Measurements from ENCODE around the gene RNF19B.

The RNF19B gene

DNA sequence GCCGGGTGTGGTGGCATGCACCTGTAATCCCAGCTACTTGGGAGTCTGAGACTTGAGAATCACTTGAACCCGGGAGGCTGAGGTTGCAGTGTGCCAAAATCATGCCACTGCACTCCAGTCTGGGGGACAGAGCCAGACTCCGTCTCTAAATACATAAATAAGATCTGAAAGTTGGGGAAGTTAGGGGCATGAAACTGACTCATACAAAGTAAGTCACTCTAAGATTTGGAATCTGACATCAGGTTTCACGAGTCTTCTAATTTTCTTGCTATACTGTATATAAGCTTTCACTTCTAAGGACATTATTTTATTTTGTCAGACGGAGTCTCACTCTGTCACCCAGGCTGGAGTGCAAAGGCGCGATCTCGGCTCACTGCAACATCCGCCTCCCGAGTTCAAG lies 30.1 kb downstream of the RNF19B start:
- DNase-seq (ENCODE audit: insufficient read length) (no peak), FAIRE-seq (no peak)
- TF ChIP-seq POLR2AphosphoS5 (IDR thresholded peaks at IDR 0.05; ENCODE audit: low read depth, low read length): no peak
- no peak for TF ChIP-seq POLR2A (IDR thresholded peaks at IDR 0.05; ENCODE audit: low read depth, low read length)
- TF ChIP-seq TAF1 (IDR thresholded peaks at IDR 0.05; ENCODE audit: borderline replicate concordance, low read depth, low read length): no peak

DNA sequence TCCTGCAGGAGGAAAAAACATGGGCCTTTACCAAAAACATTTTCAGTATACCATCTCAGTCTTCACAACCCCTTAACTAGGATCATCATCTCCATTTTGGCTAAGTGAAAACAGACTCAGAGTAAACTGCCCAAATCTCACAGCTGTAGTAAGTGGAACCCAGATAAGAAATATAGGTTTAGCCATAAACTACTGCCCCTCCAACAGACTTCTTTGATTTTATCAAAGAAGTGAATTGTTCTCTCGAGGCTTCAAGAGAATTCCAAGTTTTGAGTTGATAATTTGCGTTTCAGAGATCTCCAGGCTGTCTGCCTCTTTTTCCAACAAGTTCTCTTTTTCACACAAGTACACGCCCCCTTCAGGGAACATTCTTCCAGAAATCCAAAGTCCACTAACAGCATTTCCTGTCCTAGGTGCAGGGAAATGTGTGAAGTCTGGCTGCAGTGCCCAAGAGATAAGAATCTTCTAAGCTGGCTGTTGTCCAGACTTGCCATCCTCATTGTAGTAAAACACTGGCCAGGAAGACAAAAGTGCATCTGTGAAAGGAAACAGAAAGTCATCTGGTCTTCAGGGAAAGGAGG lies 30.8 kb downstream of the RNF19B start:
- no peak for DNase-seq (ENCODE audit: insufficient read length)
- no peak for FAIRE-seq
- TF ChIP-seq POLR2A (IDR thresholded peaks at IDR 0.05; ENCODE audit: low read depth, low read length) (no peak), POLR2AphosphoS5 (IDR thresholded peaks at IDR 0.05; ENCODE audit: low read depth, low read length) (no peak), TAF1 (IDR thresholded peaks at IDR 0.05; ENCODE audit: borderline replicate concordance, low read depth, low read length) (no peak)

DNA sequence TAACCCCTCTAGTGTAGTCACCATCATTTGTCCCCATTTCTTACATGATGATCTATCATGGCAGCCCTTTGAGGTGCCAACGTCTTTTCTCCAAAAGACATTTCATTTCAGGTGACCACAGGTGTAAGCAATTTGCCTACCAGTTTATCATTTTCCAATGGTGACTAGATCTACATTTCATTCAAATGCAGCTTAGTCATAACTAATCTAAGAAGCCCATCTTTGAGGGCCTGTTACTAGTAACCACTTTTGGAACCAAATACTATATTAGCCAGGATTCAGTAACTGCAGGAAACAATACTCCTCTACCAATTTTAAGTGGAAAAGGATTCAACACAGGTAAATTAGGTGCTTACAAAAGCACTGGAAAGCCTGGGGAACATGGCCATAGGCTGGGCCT lies 32.8 kb downstream of the RNF19B start:
- no peak for TF ChIP-seq TAF1 (IDR thresholded peaks at IDR 0.05; ENCODE audit: borderline replicate concordance, low read depth, low read length)
- TF ChIP-seq POLR2AphosphoS5 (IDR thresholded peaks at IDR 0.05; ENCODE audit: low read depth, low read length): no peak
- no peak for TF ChIP-seq POLR2A (IDR thresholded peaks at IDR 0.05; ENCODE audit: low read depth, low read length)
- DNase-seq (ENCODE audit: insufficient read length): no peak
- FAIRE-seq: no peak

DNA sequence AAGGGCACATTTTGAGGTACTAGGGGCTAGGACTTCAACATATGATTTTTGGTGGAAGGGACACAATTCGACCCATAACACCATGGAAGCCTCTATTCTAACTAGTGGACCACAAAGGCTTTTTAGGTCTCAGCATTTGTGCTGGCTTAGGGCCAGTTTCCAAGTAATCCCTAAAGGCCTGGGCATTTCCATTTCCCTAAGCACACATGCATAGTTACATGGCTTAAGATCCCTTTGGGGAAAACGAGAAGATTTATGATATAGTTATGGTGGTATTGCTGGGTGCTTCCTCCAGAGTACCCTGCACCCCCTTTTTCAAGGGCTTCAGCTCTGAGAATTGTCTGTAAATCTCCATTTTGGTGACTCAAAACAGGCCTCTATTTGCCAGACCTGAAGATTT lies 35.2 kb downstream of the RNF19B start:
- DNase-seq (ENCODE audit: insufficient read length) (no peak), FAIRE-seq (no peak)
- TF ChIP-seq TAF1 (IDR thresholded peaks at IDR 0.05; ENCODE audit: borderline replicate concordance, low read depth, low read length) (no peak), POLR2AphosphoS5 (IDR thresholded peaks at IDR 0.05; ENCODE audit: low read depth, low read length) (no peak), POLR2A (IDR thresholded peaks at IDR 0.05; ENCODE audit: low read depth, low read length) (no peak)

DNA sequence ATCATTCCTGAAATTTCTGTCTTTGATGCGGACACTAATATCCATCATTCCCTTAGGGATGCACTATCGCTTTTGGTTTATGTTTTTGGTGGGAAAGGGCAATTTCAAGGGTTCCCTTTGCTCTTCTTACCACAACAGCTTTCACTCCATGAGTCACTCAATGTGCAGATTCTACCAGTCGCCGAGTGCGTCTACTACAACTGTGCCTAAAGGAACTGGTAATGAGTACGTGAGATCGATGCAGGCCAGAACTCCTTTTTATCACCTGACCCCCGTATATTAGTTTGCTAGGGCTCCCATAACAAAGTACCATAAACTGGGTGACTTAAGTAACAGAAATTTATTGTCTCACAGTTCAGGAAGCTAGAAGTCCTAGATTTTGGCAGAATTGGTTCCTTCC lies 35.9 kb downstream of the RNF19B start:
- DNase-seq (ENCODE audit: insufficient read length) (no peak), FAIRE-seq (no peak)
- TF ChIP-seq TAF1 (IDR thresholded peaks at IDR 0.05; ENCODE audit: borderline replicate concordance, low read depth, low read length): no peak
- TF ChIP-seq POLR2A (IDR thresholded peaks at IDR 0.05; ENCODE audit: low read depth, low read length): no peak
- no peak for TF ChIP-seq POLR2AphosphoS5 (IDR thresholded peaks at IDR 0.05; ENCODE audit: low read depth, low read length)

DNA sequence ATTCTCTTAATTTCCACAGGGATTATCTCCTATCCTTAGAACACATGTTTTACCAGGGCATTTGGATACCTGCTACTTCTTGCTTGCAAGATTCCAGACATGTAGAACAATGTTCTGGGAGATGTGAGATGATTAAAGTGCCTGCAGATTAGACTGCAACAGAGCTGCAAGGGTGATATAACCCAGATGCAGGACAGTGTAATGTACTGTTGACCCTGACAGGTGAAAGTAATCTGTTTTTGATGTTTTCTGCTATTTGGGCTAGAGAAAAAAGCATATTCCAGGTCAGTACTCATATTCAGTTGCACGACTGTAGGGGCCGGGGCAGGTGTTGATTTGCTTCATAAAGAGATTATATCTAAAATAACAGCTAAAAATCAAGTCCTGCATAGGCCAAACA lies 36.3 kb downstream of the RNF19B start:
- DNase-seq (ENCODE audit: insufficient read length): no peak
- FAIRE-seq: no peak
- no peak for TF ChIP-seq POLR2A (IDR thresholded peaks at IDR 0.05; ENCODE audit: low read depth, low read length)
- no peak for TF ChIP-seq POLR2AphosphoS5 (IDR thresholded peaks at IDR 0.05; ENCODE audit: low read depth, low read length)
- TF ChIP-seq TAF1 (IDR thresholded peaks at IDR 0.05; ENCODE audit: borderline replicate concordance, low read depth, low read length): no peak

DNA sequence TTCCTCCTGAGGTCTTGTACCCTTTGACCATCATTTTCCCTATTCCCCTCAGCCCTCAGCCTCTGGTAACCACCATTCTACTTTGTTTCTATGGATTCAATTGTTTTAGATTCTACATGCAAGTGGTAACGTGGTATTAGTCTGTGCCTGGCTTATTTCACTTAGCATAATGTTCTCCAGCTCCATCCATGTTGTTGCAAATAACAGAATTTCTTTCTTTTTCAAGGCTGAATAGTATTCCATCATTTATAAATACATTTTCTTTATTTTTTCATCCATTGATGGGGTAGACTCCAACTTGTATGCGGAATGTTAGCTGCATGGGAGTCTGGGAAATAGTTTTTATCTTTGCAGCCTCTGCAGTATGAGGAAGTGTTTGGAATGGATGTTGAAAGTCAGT lies 37.2 kb downstream of the RNF19B start:
- DNase-seq (ENCODE audit: insufficient read length) (no peak), FAIRE-seq (no peak)
- TF ChIP-seq POLR2A (IDR thresholded peaks at IDR 0.05; ENCODE audit: low read depth, low read length) (no peak), POLR2AphosphoS5 (IDR thresholded peaks at IDR 0.05; ENCODE audit: low read depth, low read length) (no peak), TAF1 (IDR thresholded peaks at IDR 0.05; ENCODE audit: borderline replicate concordance, low read depth, low read length) (no peak)

DNA sequence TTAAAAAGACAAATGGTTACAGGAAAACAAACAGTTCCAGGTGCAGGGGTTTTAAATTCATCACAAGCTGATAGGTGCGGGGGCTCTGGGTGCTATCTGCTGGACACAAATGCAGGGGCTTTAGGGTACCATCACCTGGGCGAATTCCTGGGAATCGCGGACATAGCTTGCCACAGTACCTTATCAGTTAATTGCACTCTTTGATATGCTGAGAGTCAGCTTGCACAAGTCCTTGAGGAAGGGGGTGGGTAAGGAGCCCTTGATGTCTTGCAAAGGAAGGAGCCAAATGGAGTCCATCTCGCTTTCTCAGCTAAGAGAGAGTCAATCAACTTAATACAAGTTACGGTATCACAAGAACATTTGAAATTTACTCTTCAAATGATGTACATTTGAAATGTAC lies 38.0 kb downstream of the RNF19B start:
- TF ChIP-seq POLR2AphosphoS5 (IDR thresholded peaks at IDR 0.05; ENCODE audit: low read depth, low read length) (no peak), TAF1 (IDR thresholded peaks at IDR 0.05; ENCODE audit: borderline replicate concordance, low read depth, low read length) (no peak), POLR2A (IDR thresholded peaks at IDR 0.05; ENCODE audit: low read depth, low read length) (no peak)
- DNase-seq (ENCODE audit: insufficient read length) (no peak), FAIRE-seq (no peak)

DNA sequence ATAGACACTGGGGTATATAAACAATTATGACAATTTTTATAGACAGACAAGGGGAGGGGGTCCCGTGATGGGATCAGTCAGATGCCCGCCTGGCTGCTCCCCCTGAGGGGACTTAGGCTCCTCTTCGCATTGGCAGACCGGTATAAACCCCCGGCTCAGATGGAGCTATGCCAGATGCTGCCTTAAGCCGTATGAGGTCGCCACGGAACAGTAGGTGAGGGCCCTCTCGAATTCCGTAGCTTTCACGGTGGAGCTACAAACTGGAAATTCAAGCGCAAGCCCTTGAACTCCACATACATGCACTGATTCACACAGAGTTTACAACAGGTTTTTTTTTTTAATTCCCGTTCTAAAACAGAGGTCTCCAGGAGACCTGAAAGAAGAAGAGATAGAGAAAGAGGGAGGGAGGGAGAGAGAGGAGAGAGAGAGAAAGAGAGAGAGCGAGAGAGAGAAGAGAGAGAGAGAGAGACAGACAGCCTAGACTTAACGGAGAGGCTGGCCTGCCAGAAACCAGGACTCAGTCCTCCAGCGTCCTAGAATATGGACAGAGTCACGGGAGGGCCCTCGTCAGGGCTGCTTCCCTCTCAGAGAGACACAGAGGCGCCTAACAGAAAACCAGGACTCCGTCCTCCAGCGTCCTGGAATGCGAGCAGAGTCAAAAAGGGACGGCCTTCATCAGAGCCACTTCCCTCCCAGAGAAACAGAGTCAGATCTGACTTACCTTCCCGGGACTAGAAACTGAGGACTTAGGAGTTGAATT lies 39.0 kb downstream of the RNF19B start:
- DNase-seq (ENCODE audit: insufficient read length): no peak
- FAIRE-seq: peak; percentile 88
- no peak for TF ChIP-seq TAF1 (IDR thresholded peaks at IDR 0.05; ENCODE audit: borderline replicate concordance, low read depth, low read length)
- TF ChIP-seq POLR2A (IDR thresholded peaks at IDR 0.05; ENCODE audit: low read depth, low read length): no peak
- no peak for TF ChIP-seq POLR2AphosphoS5 (IDR thresholded peaks at IDR 0.05; ENCODE audit: low read depth, low read length)

DNA sequence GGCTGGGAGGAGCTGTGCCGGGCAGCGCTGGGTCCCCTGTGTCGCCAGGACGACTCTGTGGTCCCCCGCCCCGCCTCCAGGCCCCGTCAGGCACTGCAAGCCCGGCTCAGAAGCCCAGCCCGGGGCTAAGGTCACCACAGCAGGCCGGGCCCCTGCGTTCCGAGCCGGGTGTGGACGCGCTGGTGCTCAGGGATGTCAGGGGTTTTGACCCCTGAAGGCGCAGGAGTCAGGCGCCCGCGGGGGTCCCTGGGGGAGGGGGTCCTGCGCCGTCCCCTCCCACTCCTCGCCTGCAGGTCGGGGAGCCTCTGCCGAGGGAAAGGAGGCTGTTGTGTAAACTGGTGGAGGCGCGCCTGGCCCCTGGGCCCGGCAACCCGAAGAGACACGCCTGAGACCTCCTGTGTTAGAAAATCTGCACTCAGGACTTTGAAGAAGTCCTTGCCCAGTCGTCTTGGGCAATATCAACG lies 39.7 kb downstream of the RNF19B start:
- no peak for FAIRE-seq
- DNase-seq (ENCODE audit: insufficient read length): no peak
- TF ChIP-seq TAF1 (IDR thresholded peaks at IDR 0.05; ENCODE audit: borderline replicate concordance, low read depth, low read length) (no peak), POLR2A (IDR thresholded peaks at IDR 0.05; ENCODE audit: low read depth, low read length) (no peak), POLR2AphosphoS5 (IDR thresholded peaks at IDR 0.05; ENCODE audit: low read depth, low read length) (no peak)

DNA sequence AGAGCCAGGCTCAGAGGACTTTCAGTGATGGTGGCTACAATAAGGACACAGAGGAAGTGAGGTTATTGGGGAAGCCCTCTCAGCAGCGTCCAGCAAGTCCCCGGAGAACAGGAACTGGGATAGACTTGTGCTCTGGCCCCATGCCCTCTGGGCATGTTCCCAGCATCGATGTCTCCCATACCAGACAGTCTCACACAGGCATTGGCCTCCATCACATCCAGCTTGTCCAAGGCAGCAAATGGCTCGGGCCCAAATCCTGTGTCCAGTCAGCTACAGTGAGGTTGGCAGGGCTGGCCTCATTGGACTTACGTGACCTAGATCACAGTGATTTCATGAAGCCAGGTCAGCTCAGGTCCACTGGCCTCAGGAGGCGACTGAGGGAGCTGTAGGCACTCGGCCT lies 43.8 kb downstream of the RNF19B start:
- DNase-seq (ENCODE audit: insufficient read length): no peak
- FAIRE-seq: no peak
- TF ChIP-seq TAF1 (IDR thresholded peaks at IDR 0.05; ENCODE audit: borderline replicate concordance, low read depth, low read length) (no peak), POLR2AphosphoS5 (IDR thresholded peaks at IDR 0.05; ENCODE audit: low read depth, low read length) (no peak), POLR2A (IDR thresholded peaks at IDR 0.05; ENCODE audit: low read depth, low read length) (no peak)
